WTC11 (cell line): ENCODE data around the gene YTHDC1. TPM values are rescaled to one million over a fixed set of nuclear protein-coding genes. Genes with fewer than 3 reads are reported as not detected.
A peak's percentile ranks its signal among the peaks of the same experiment; 100 is the strongest.

Source experiments
- ATAC-seq: fragments of 200-7000 bp; cut with Tn5 transposase; 2 replicates; pipeline ENCODE4 v1.10.0; 2021; ENCODE audit warnings: mild to moderate bottlenecking, moderate library complexity
- CTCF ChIA-PET: fragments of 300-600 bp; sonication (Branson Sonifier 250); formaldehyde crosslinking; loops from one replicate; lab custom pipeline; 2021; ENCODE audit warnings: antibody characterized with exemption; lab: Charles Lee
- POLR2A ChIA-PET: fragments of 350-600 bp; sonication (Branson Sonifier 250); formaldehyde crosslinking; loops from one replicate; lab custom pipeline; 2021; ENCODE audit warnings: antibody characterized with exemption; lab: Charles Lee
- DNase-seq: peaks from one replicate; pipeline ENCODE4 v3.0.0; 2021; ENCODE audit warnings: low spot score
- H3K27ac Mint-ChIP-seq: 2 replicates; pipeline ENCODE4 v1.8.0; 2021; ENCODE audit warnings: mixed read lengths
- H3K27me3 Mint-ChIP-seq: 2 replicates; pipeline ENCODE4 v1.8.0; 2021; ENCODE audit warnings: low read depth, mild to moderate bottlenecking, moderate library complexity, mixed read lengths
- H3K36me3 Mint-ChIP-seq: 2 replicates; pipeline ENCODE4 v1.8.0; 2021; ENCODE audit warnings: mixed read lengths
- H3K4me1 Mint-ChIP-seq: 2 replicates; pipeline ENCODE4 v1.8.0; 2022; ENCODE audit warnings: mixed read lengths
- H3K4me3 Mint-ChIP-seq: 2 replicates; pipeline ENCODE4 v1.8.0; 2021; ENCODE audit warnings: mild to moderate bottlenecking, moderate library complexity, mixed read lengths
- H3K9me3 Mint-ChIP-seq: 2 replicates; pipeline ENCODE4 v1.8.0; 2021; ENCODE audit warnings: mixed read lengths
- ATF6 ChIP-seq: sonication (generic); formaldehyde crosslinking; IDR thresholded peaks from 2 replicates; pipeline ENCODE4 v1.8.1; 2023; ENCODE audit warnings: mild to moderate bottlenecking, missing genetic modification reagents
- FOXJ3 ChIP-seq: sonication (generic); formaldehyde crosslinking; IDR thresholded peaks from 2 replicates; pipeline ENCODE4 v1.9.0; 2021; ENCODE audit warnings: missing genetic modification reagents, mild to moderate bottlenecking, borderline replicate concordance
- FOXP4 ChIP-seq: sonication (generic); formaldehyde crosslinking; IDR thresholded peaks from 2 replicates; pipeline ENCODE4 v1.8.0; 2022; ENCODE audit warnings: mild to moderate bottlenecking, missing genetic modification reagents
- GRHL2 ChIP-seq: fragments of 250-450 bp; sonication (Bioruptor Pico); IDR thresholded peaks from 2 replicates; pipeline ENCODE4 v1.8.0; 2022; ENCODE audit warnings: mild to moderate bottlenecking, moderate library complexity; ENCODE audit not compliant: insufficient replicate concordance, severe bottlenecking
- NFATC4 ChIP-seq: fragments of 250-450 bp; sonication (Bioruptor Pico); IDR thresholded peaks from 2 replicates; pipeline ENCODE4 v1.9.0; 2021; ENCODE audit warnings: mild to moderate bottlenecking
- NR2C2 ChIP-seq: sonication (generic); formaldehyde crosslinking; IDR thresholded peaks from 2 replicates; pipeline ENCODE4 v1.8.0; 2022; ENCODE audit warnings: mild to moderate bottlenecking, missing genetic modification reagents
- RELA ChIP-seq: sonication (generic); formaldehyde crosslinking; IDR thresholded peaks from 2 replicates; pipeline ENCODE4 v1.8.1; 2022; ENCODE audit warnings: missing genetic modification reagents, mild to moderate bottlenecking, borderline replicate concordance
- ZBTB43 ChIP-seq: sonication (generic); formaldehyde crosslinking; IDR thresholded peaks from 2 replicates; pipeline ENCODE4 v1.8.1; 2023; ENCODE audit warnings: mild to moderate bottlenecking, missing genetic modification reagents
- ZNF138 ChIP-seq: sonication (generic); formaldehyde crosslinking; conservative IDR thresholded peaks from 2 replicates; pipeline ENCODE4 v1.8.1; 2022; ENCODE audit warnings: mild to moderate bottlenecking, moderate library complexity, missing genetic modification reagents
- ZNF416 ChIP-seq: fragments of 250-450 bp; sonication (Bioruptor Pico); IDR thresholded peaks from 2 replicates; pipeline ENCODE4 v1.9.0; 2021; ENCODE audit warnings: mild to moderate bottlenecking, inconsistent platforms
- ZNF423 ChIP-seq: fragments of 250-450 bp; sonication (Bioruptor Pico); IDR thresholded peaks from 2 replicates; pipeline ENCODE4 v2.1.2; 2022; ENCODE audit warnings: mild to moderate bottlenecking, moderate library complexity
- ZNF532 ChIP-seq: fragments of 250-450 bp; sonication (Bioruptor Pico); IDR thresholded peaks from 2 replicates; pipeline ENCODE4 v1.9.0; 2021; ENCODE audit warnings: mild to moderate bottlenecking, borderline replicate concordance
- total RNA-seq: library from RNA; stranded (reverse); gene quantifications from 3 replicates; pipeline ENCODE4 v1.2.3, GENCODE V29; 2021

The YTHDC1 gene
- total RNA-seq, 1 experiment from 2014 or later: 118 TPM

GRCh38 chr4:68337522-68337921, 12.4 kb downstream of the YTHDC1 start (continued):
- TF ChIP-seq ZNF416 (CRISPR knock-in tag) (no peak), RELA (CRISPR knock-in tag) (no peak), ZBTB43 (CRISPR knock-in tag) (no peak), GRHL2 (CRISPR knock-in tag) (no peak), ZNF532 (CRISPR knock-in tag) (no peak), FOXJ3 (no peak)

GRCh38 chr4:68337004-68337403, 12.9 kb downstream of the YTHDC1 start:
- H3K27me3 Mint-ChIP-seq: no peaks in the 10 kb centered on the region
- no peak overlapping the region for H3K4me3 Mint-ChIP-seq
- ATAC-seq: no peak
- CTCF ChIA-PET: interaction anchor here (2.2 kb wide), 1 partner anchor 39 kb away, joined by 7 read pairs; no protein-coding TSS in a partner anchor
- peaks cover 49% of the 10 kb centered on the region for H3K36me3 Mint-ChIP-seq
- TF ChIP-seq ATF6 (CRISPR knock-in tag) (no peak), ZBTB43 (CRISPR knock-in tag) (no peak)
- peaks cover 32% of the 10 kb centered on the region for H3K4me1 Mint-ChIP-seq
- no peaks in the 10 kb centered on the region for H3K9me3 Mint-ChIP-seq
- POLR2A ChIA-PET: no interaction called here
- peak overlapping the region; percentile 61 for H3K27ac Mint-ChIP-seq
- no peak for DNase-seq

- TF ChIP-seq NR2C2 (CRISPR knock-in tag) (no peak), ZNF423 (CRISPR knock-in tag) (no peak), NFATC4 (CRISPR knock-in tag) (no peak), ZNF138 (CRISPR knock-in tag) (no peak), FOXP4 (CRISPR knock-in tag) (no peak)
- DNase-seq (no peak), ATAC-seq (no peak)
- CTCF ChIA-PET: interaction anchor here (2.2 kb wide), 1 partner anchor 39 kb away, joined by 7 read pairs; no protein-coding TSS in a partner anchor
- Mint-ChIP-seq H3K27ac (no peak overlapping the region), H3K9me3 (no peaks in the 10 kb centered on the region), H3K27me3 (no peaks in the 10 kb centered on the region), H3K36me3 (peaks cover 54% of the 10 kb centered on the region), H3K4me1 (peaks cover 29% of the 10 kb centered on the region), H3K4me3 (no peak overlapping the region)
- POLR2A ChIA-PET: no interaction called here
Measured at GRCh38 chr4:68336530-68336929, 13.4 kb downstream of the YTHDC1 start.
